GM19099 (cell line): ENCODE results near the gene MSRB3.

Experiments used
- POLR2A ChIP-seq: IDR thresholded peaks from 3 replicates; pipeline ENCODE4 v1.6.1; 2011; ENCODE audit warnings: low read depth; ENCODE audit not compliant: insufficient read length; ENCODE audit errors: extremely low read depth

Gene MSRB3

DNA sequence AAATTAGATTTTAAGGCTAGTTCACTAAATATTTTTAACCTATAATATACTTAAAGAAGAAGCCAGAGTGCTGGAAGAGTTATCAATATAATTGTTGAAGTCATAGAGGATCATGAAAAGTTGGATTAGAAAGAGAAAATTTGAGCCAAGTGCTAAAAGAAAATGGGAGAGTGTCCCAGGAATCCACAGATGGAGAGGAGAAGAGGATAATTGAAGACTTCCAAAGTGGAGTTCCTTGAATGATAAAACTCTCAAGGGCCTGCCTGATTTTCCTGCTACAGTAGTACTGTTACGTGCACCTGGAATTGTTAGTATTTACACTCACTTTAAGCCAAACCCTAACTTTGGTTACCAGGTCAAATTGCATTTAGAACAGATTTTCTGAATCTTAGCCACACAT is 113.2 kb downstream of the MSRB3 start:
- no peak for TF ChIP-seq POLR2A

DNA sequence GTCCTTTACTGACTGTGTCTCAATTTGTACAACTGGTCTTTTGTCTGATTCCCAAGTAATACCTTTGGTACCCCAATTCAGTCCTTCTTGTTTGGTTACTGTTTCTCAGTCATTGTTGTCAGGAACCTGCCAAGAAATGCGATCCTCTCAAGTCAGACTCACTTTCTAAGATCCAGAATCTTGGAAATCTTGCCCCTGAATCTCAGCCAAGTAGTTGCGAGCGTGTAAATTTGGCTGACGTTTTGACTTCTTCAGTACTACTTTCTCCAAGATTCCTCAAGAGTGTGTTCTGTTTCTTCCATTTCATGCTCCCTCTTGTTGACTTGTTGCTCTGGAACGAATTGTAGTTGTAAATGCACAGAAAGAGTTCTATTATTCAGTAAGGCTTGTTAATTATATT is 114.0 kb downstream of the MSRB3 start:
- no peak for TF ChIP-seq POLR2A

DNA sequence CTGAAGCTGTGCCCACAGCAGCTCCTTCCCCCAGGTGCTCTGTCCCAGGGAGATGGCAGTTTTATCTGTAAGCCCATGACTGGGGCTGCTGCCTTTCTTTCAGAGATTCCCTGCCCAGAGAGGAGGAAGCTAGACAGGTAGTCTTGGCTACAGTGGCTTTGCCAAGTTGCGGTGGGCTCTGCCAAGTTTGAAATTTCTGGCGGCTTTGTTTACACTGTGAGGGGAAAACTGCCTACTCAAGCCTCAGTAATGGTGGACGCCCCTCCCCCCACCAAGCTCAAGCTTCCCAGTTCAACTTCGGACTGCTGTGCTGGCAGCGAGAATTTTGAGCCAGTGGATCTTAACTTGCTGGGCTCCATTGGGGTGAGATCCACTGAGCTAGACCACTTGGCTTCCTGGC is 124.7 kb downstream of the MSRB3 start:
- TF ChIP-seq POLR2A, result no peak

DNA sequence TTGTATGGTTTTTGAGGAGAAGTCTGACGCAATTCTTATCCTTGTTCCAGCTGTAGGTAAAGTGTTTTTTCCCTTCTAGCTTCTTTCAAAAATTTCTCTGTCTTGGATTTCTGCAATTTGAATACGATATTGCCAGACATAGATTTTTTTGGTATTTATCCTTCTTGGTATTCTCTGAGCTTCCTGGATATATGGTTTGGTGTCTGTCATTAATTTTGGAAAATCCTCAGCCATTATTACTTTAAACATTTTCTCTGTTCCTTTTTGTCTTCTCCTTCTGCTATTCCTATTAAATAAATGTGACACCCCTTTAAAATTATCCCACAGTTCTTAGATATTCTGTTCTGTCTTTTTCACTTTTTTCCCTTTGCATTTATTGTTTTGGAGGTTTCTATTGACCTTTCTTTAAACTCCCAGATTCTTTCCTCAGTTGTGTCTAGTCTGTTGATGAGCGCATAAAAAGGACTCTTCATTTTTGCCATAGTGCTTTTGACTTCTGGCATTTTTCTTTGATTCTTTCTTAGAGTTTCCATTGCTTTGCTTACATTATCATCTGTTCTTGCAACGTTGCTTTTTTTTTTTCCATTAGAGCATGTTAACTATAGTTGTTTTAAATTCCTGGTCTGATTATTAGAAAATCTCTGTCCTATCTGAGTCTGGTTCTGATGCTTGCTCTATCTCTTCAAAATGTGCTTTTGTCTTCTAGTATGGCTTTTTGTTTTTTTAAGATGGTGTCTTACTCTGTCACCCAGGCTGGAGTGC is 129.1 kb downstream of the MSRB3 start:
- no peak for TF ChIP-seq POLR2A

DNA sequence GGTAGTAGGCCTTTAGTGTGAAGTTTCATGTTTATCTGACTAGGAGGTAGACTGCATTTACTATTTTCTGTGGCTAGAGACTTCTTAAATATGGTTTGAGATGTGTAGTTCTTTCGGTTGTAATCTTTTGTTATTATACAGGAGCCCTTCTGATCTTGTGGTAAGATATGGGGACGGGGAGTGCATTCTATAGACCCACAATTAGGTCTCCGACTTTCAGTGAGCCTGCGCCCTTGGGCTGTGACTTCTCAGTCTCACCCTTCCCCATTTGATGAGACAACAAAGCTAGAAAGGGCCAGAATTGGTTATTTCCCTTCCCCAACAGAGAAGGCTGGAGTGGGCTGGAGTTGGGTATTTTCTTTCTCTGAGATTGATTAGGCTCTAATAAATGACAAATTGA is 130.0 kb downstream of the MSRB3 start:
- TF ChIP-seq POLR2A, result no peak

DNA sequence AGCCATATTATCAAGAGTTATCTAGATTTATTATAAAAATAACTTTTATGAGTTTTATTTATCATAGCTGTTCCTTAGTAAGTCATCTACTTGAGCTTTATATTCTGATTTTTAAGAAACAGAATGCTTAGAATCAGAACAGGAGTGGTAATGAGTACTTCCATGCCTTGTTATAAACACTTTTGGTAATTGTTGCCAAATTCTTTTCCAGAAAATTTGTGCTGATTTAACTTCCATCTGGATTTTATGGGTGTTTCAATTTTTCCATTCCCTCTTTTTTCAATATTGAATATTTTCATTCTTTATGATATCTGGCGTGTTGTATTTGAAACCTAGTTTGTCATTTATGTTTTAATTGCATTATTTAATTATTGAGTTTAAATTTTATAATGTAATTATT is 131.2 kb downstream of the MSRB3 start:
- TF ChIP-seq POLR2A, result no peak

DNA sequence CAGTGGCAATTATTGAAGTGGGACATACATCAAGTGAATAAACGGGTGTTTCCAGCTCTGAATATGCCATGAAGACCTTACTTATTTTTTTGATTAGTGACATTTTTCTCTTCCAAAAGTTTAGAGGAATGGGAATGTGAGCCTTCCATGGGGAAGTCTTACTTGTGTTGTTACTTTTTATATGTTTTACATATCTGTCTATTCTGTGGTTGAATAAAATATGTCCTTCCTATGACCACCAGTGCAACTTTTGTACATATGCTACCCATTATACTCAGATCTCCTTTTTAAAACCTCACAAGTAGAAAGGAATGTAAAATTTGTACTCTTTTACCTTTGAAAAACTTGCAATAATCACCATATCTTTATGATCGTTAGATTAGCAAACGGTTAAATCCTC is 132.7 kb downstream of the MSRB3 start:
- no peak for TF ChIP-seq POLR2A

DNA sequence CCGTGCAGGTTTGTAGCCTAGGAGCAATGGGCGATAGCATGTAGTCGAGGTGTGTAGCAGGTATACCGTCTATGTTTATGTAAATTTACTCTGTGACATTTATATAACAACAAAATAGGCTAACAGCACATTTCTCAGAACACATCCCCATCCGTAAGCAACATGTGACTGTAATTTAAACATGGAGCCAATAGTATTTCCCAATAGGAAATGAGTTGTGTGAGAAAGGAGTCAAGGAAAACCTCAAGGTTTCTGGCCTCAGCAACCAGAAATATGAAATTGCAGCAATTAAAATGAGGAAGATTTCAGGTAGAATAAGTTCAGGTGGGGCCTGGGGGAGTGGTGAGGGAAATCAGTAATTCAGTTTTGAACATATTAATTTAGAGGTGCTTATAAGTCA is 136.0 kb downstream of the MSRB3 start:
- TF ChIP-seq POLR2A, result no peak

DNA sequence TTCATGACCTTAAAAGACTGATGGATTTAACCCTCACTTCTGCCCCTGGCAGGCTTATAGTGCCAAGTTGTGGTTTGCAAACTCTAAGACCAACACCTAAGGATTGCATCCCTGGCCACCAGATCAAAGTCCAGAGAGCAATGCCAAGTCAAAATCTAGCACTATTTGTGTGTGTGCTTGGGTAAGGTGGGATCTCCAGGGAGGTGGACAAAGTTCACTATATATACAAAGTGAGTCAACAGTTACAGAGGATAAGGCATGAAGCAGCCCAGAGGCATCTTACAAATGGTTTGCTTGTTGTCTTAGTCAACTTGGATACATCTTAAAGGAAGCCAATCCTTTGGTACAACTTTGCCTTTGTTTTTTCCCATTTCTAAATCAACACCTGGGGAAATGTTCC is 137.3 kb downstream of the MSRB3 start:
- TF ChIP-seq POLR2A, result no peak

DNA sequence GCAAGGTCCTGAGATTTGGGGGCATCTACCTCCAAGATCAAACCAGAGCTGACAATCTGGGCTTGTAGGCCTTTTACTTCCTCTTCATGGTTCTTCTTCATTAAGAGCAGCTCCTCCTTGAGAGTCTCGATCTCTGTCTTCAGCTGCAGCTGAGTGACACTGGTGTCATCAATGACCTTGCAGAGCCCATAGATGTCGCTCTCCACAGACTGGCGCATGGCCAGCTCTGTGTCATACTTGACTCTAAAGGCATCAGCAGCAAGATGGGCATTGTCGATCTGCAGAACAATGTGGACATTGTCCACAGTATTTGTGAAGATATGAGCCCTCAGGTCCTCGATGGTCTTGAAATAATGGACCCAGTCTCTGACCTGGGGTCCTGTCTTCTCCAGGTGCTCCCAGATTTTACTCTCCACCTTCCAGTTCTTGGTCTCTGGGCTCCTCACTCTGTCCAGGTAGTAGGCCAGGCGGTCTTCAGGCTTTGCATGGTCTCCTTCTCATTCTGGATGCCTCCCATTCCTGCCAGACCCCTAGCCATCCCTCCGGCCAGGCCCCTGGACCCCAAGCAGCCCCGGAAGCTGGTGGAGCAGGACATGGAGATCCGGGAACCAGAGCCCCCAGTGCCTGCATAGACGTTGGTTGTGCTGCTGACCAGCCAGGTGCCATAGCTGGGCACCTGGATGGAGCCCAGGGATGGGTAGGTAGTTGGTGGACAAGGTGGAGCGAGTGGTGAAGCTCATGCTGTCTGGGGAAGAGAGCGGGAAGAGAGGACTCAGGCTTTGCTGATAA is 141.0 kb downstream of the MSRB3 start:
- TF ChIP-seq POLR2A, result no peak

DNA sequence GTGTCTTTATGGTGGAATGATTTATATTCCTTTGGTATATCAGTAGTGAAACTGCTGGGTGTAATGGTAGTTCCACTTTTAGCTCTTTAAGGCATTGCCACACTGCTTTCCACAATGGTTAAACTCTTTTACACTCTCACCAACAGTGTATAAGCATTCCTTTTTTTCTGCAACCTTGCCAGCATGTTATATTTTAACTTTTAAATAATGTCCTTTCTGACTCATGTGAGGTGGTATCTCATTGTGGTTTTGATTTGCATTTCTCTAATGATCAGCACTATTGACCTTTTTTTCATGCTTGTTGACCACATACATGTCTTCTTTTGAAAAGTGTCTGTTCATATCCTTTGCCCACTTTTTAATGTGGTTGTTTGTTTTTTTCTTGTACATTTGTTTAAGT is 142.5 kb downstream of the MSRB3 start:
- TF ChIP-seq POLR2A, result no peak

DNA sequence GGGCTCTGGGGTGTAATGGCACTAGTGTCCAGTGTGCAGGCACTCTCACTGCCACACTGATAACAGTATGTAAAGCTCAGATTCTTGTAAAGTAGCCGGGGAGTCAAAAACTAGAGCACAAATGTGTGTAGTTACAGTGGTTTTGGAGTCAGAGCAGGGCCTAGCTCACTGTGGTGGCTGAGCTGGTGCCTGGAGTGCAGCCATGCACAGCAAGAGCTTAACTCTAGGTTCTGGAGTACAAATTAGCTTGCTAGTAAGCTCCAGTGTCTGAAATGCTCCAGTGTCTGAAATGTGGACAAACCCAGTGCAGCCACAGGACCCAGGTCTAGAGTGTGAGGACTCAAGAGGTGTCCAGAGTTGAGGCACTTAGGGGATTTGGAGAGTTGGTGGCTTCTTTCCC is 149.2 kb downstream of the MSRB3 start:
- no peak for TF ChIP-seq POLR2A

DNA sequence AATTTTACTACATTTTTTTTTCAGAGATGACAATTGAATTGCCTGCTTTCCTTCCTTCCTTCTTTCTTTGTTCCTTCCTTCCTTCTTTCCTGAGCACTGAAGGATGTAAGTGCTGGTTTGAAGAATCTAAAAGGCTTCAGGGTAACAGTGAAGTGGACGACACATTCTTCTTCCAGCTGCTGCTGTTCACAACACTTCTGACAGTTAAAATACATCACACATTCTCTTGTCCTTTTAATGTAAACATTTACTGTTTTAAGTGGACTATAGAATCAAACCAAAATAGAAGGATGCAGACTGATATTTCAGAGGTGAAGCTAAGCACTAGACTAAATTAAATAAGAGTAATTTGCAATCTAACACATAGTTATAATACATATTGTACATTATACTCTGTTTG is 151.5 kb downstream of the MSRB3 start:
- no peak for TF ChIP-seq POLR2A

DNA sequence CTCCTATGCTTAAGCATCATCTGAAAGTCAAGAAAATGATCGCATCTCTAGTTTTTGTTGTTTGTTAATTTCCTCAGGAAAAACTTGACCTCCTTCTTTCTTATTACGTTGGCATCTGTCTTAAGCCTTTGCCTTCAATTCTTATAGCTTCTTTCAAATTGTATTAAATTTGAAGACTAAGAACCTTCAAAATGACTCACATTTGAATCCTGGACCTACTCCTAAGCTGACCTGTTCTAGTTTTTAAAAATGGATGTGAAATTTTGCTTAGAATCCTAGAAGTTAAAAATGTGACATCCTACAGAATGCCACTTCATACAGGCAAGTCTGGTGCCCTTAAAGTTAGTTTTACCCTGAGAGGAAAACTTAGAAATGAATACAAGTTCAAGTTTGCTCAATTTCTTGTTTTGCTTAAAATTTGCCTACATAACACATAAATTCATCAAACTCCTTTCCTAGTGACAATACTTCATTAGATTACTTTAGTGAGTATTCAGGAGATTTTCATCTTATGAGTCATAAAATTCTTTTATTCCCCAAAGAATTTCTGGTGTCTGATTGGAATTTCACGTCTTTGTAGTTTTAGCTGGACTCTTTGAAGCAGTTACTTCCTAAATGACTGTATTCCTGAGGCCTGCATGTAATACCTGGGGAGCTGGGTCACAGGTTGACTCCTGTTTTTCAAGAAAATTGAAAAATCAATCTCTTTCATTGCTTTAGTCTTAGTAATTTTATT is 152.3 kb downstream of the MSRB3 start:
- TF ChIP-seq POLR2A, result no peak

DNA sequence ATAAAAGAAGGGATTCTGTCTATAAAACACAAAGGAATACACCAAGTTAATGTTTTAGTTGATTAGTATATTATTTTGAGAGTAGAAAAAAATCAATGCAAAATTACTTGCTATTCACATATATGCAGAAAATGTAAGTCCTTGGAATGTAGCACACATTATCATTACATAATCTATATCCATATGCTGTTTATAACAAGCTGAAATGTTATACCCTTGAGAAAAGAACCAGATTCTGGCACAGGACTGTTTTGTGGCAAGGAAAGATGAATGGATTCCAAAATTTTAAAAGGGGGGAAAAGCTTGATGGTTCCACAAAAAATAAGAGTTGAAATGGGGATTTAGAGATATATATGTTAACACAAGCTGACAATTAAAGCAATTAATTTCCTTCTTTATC is 153.6 kb downstream of the MSRB3 start:
- no peak for TF ChIP-seq POLR2A

DNA sequence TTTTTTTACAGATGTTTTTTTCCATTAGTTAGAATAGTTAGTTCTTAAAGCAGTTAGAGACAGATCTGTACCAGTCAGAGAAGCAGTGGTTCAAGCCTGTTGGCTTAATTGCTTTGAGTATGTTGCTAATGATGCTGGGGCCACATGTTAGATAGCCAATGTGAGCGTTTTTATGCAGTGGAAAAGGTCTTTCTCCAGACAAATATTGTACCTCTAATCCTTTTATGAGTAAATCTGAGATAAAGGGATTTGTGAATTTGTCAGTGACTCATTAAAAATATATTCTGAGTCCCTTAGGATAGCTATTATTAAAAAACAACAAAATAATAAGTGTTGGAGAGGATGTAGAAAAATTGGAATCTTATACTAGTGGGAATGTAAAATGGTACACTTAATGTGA is 154.2 kb downstream of the MSRB3 start:
- TF ChIP-seq POLR2A, result no peak
